Kidney epithelial cell (primary cell): Measurements from ENCODE around the gene CTNNBL1. TPM values are rescaled to one million over a fixed set of nuclear protein-coding genes. Genes with fewer than 3 reads are reported as not detected.

Source experiments
- DNase-seq: peaks from one replicate; pipeline ENCODE4 v3.0.0-alpha.2; 2010; ENCODE audit warnings: low read depth
- H3K27me3 ChIP-seq: 2 replicates; pipeline ENCODE4 v1.6.0; 2011; ENCODE audit warnings: low read length; ENCODE audit not compliant: control insufficient read depth, insufficient read depth
- H3K36me3 ChIP-seq: 2 replicates; pipeline ENCODE4 v1.5.1; 2011; ENCODE audit warnings: low read length; ENCODE audit not compliant: control insufficient read depth, insufficient read depth
- H3K4me3 ChIP-seq: 2 replicates; pipeline ENCODE4 v1.5.1; 2011; ENCODE audit warnings: low read depth, mild to moderate bottlenecking, control low read depth, low read length
- total RNA-seq: library from RNA; depleted of rRNA; stranded (reverse); fragments of >200 nt; gene quantifications from 2 replicates; pipeline ENCODE4 v1.2.3, GENCODE V29; 2015
- TF ChIP-seq, protein P1 (sequence below): IDR thresholded peaks from 2 replicates; pipeline ENCODE4 v1.5.1; 2011; ENCODE audit warnings: mild to moderate bottlenecking, moderate library complexity, low read length, control low read depth, inconsistent platforms; ENCODE audit not compliant: insufficient read depth, poor library complexity, severe bottlenecking

CTNNBL1 gene
- total RNA-seq, 1 donor from 2014 or later: 40.5 TPM

DNA sequence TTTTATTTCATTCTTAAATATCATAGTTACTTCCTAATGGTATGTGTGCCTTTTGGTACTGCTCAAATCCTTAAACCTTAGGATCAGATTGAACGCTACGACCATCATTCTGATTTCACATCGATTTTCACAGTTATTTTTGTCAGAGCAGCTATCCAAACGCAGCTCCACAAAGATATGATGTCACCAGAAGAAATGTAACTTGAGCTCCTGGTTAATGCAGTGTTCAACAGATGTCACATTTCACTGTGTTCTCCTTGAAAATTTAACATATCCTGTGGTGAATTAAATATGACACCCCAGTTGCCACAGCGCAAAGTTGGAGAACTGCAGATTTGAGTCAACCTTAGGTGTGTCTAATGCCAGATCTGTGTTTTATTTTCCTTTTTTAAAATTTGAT is 81.4 kb downstream of the CTNNBL1 start:
- H3K4me3 ChIP-seq: no peak overlapping the region
- TF ChIP-seq, protein P1, sequence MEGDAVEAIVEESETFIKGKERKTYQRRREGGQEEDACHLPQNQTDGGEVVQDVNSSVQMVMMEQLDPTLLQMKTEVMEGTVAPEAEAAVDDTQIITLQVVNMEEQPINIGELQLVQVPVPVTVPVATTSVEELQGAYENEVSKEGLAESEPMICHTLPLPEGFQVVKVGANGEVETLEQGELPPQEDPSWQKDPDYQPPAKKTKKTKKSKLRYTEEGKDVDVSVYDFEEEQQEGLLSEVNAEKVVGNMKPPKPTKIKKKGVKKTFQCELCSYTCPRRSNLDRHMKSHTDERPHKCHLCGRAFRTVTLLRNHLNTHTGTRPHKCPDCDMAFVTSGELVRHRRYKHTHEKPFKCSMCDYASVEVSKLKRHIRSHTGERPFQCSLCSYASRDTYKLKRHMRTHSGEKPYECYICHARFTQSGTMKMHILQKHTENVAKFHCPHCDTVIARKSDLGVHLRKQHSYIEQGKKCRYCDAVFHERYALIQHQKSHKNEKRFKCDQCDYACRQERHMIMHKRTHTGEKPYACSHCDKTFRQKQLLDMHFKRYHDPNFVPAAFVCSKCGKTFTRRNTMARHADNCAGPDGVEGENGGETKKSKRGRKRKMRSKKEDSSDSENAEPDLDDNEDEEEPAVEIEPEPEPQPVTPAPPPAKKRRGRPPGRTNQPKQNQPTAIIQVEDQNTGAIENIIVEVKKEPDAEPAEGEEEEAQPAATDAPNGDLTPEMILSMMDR: no peak
- no peaks in the 10 kb centered on the region for H3K36me3 ChIP-seq
- no peaks in the 10 kb centered on the region for H3K27me3 ChIP-seq
- DNase-seq: no peak

- TF ChIP-seq, protein P1: no peak
- H3K27me3 ChIP-seq: no peaks in the 10 kb centered on the region
- no peaks in the 10 kb centered on the region for H3K36me3 ChIP-seq
- H3K4me3 ChIP-seq: no peak overlapping the region
- DNase-seq: no peak
Measured at GRCh38 chr20:37776049-37776448, 82.2 kb downstream of the CTNNBL1 start.

- no peak for DNase-seq
- Histone ChIP-seq H3K4me3 (no peak overlapping the region), H3K36me3 (no peaks in the 10 kb centered on the region), H3K27me3 (no peaks in the 10 kb centered on the region)
- TF ChIP-seq, protein P1: no peak
Measured at GRCh38 chr20:37776526-37776925, 82.7 kb downstream of the CTNNBL1 start.

DNA sequence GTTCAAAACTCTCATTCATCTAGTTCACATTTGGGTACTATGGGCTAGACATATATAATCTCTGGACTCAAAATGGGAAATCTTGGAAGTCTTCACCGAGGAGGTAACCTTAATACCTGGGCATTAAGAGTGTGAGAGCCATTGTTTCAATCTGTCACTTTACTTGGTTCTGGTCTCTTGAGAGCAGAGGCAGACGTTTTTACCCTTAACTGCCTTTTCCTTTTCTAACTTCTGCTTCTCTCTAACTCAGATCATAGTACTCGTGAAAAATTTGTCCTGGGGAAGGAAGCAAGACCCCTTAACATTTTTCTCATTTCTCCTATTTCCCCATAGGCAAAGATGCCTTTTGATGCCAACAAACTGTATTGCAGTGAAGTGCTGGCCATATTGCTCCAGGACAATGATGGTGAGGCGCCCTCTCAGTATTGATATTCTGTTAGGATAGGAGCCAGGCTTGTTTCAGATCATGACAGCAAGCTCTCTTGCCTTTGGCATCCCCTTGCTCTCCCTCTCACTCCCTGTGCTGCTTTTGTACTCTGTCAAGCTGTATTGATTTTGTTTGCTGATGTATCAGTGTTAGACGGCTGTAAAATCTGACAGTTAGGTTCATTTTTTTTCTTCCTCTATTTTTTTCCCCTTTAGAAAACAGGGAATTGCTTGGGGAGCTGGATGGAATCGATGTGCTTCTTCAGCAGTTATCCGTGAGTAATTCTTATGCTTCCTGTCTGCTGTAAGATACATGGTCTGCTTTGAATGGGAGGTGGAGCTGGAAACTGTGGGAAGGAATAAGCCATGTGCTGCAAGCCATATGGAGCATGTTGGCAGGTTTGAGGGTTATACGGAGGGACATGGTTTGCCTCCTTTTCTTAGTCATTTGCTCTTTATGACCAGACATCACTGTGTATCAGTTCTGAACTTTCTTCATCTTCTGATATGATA is 83.5 kb downstream of the CTNNBL1 start:
- DNase-seq: no peak
- Histone ChIP-seq H3K36me3 (no peaks in the 10 kb centered on the region), H3K27me3 (no peaks in the 10 kb centered on the region), H3K4me3 (no peak overlapping the region)
- TF ChIP-seq, protein P1: no peak

DNA sequence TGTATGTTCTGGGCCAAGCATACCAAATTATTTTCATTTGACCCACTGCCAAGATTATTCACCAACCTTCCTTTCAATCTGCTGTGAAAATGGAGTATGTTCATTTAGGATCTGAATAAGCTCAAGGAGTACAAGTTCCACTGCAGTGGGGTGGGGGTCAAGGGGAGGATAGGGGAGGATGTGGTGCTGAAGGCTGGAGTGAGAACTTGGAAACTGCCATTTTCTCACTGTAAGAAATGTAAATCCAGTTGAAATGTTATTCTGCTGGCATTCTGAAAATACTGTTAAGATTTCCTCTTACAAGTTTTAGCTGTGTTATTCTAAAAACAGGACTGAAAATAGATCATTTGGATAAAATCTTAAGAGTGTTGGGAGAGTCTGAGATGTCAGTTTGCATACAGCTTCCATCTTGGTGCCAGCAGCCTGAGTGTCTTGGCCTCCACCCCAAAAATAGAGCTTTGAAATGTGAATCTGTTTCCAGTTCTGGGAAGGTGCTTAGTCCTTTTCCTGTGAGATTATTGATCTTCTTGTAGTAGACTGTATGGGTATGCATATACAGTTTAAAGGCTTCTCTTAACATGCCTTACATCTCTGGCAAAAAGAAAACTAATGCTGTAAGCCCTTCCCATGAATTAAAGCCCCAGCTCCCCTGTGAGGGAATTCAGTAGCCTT is 84.3 kb downstream of the CTNNBL1 start:
- no peak for DNase-seq
- no peaks in the 10 kb centered on the region for H3K27me3 ChIP-seq
- H3K36me3 ChIP-seq: no peaks in the 10 kb centered on the region
- no peak overlapping the region for H3K4me3 ChIP-seq
- TF ChIP-seq, protein P1: no peak
